Tibial nerve (tissue), 3 donors: ENCODE results near the gene SSTR4.

Experiments used
- CTCF ChIP-seq, 5 experiments: fragments of 200-600 bp in 3 of 5; fragments of 450-650 bp in 2 of 5; sonication (generic) in 3 of 5; IDR thresholded peaks; one replicate each; pipeline ENCODE4 v1.5.1; 2016 to 2019; ENCODE audit warnings: antibody characterized with exemption in 5 of 5, mild to moderate bottlenecking in 3 of 5, moderate library complexity in 2 of 5
- POLR2A ChIP-seq, 2 donors: fragments of 450-650 bp; IDR thresholded peaks; one replicate each; pipeline ENCODE4 v1.6.1; 2017; ENCODE audit warnings: antibody characterized with exemption in 2 of 2, mild to moderate bottlenecking in 2 of 2, moderate library complexity in 2 of 2

GRCh38 chr20:23009636-23010035 is 25.5 kb upstream of the SSTR4 start:
- TF ChIP-seq POLR2A (IDR thresholded peaks at IDR 0.05) (no peak), CTCF (IDR thresholded peaks at IDR 0.05) (no peak)
